ENCODE measurements around the gene HSPA1L.

GRCh38 chr6:31784098-31784925 is 30.8 kb downstream of the HSPA1L start:
- no peak for TF ChIP-seq CTCF (conservative IDR thresholded peaks at IDR 0.05 in 1 of 2, IDR thresholded peaks at IDR 0.05 in 1 of 2; ENCODE audit: low read depth in 1 of 2, low read length in 2 of 2)
- no peak for TF ChIP-seq EZH2 (IDR thresholded peaks at IDR 0.05; ENCODE audit: low read length, missing control alignments)
